Cortex of kidney (tissue), 1 donor: Measurements from ENCODE around the gene DAGLA.

Experiments used
- DNase-seq: peaks from one replicate; lab custom pipeline; 2025; lab: John Stamatoyannopoulos, UW

DAGLA gene

GRCh38 chr11:61710019-61710418 is 29.8 kb downstream of the DAGLA start:
- DNase-seq: no peak

GRCh38 chr11:61711037-61711436 is 30.8 kb downstream of the DAGLA start:
- no peak for DNase-seq

GRCh38 chr11:61711498-61711897 is 31.3 kb downstream of the DAGLA start:
- DNase-seq: no peak

- DNase-seq: no peak
These were observed 32.1 kb downstream of the DAGLA start for GRCh38 chr11:61712314-61712713.

GRCh38 chr11:61712846-61713245 is 32.7 kb downstream of the DAGLA start:
- DNase-seq: no peak

GRCh38 chr11:61713464-61713863 is 33.3 kb downstream of the DAGLA start:
- no peak for DNase-seq

- no peak for DNase-seq
These were observed 33.7 kb downstream of the DAGLA start for GRCh38 chr11:61713906-61714305.

GRCh38 chr11:61714316-61714715 is 34.1 kb downstream of the DAGLA start:
- DNase-seq: no peak

GRCh38 chr11:61714916-61715315 is 34.7 kb downstream of the DAGLA start:
- DNase-seq: no peak

GRCh38 chr11:61715867-61716266 is 35.7 kb downstream of the DAGLA start:
- DNase-seq: no peak

GRCh38 chr11:61716478-61717285 is 36.5 kb downstream of the DAGLA start:
- DNase-seq: no peak

- DNase-seq: no peak
These were observed 37.3 kb downstream of the DAGLA start for GRCh38 chr11:61717286-61718033.

GRCh38 chr11:61718046-61718531 is 37.9 kb downstream of the DAGLA start:
- no peak for DNase-seq

GRCh38 chr11:61718621-61719302 is 38.6 kb downstream of the DAGLA start:
- no peak for DNase-seq

- DNase-seq: no peak
These were observed 39.8 kb downstream of the DAGLA start for GRCh38 chr11:61719978-61720377.

GRCh38 chr11:61720597-61720996 is 40.4 kb downstream of the DAGLA start:
- DNase-seq: no peak

GRCh38 chr11:61724437-61724836 is 44.2 kb downstream of the DAGLA start:
- DNase-seq: no peak

GRCh38 chr11:61725781-61726231 is 45.6 kb downstream of the DAGLA start:
- DNase-seq: no peak

- no peak for DNase-seq
These were observed 46.6 kb downstream of the DAGLA start for GRCh38 chr11:61726775-61727174.

GRCh38 chr11:61727401-61727811 is 47.2 kb downstream of the DAGLA start:
- no peak for DNase-seq

- DNase-seq: no peak
These were observed 48.1 kb downstream of the DAGLA start for GRCh38 chr11:61728066-61728939.

- DNase-seq: no peak
These were observed 48.7 kb downstream of the DAGLA start for GRCh38 chr11:61728940-61729219.
